ENCODE measurements around the gene CASP5. TPM values are rescaled to one million over a fixed set of nuclear protein-coding genes. Genes with fewer than 3 reads are reported as not detected.
A peak's percentile ranks its signal among the peaks of the same experiment; 100 is the strongest.

Gene CASP5
- total and polyA plus RNA-seq, 8 donors: 0.13 to 3.3 (median 0.28) TPM; not detected in 2

GRCh38 chr11:104968856-104969776, 53.9 kb downstream of the CASP5 start:
- peaks cover 0 to 22% of the 10 kb centered on the region in 2 donors for H3K9me3 ChIP-seq
- DNase-seq: peak in 3 of 4 donors; percentile 34 to 57 (median 35)
- ATAC-seq: peak; percentile 67
- intact Hi-C loops (cut with DNase I): no loop called here
- no peaks in the 10 kb centered on the region for H3K27me3 ChIP-seq
- H3K4me3 ChIP-seq: peak overlapping the region; percentile 36 to 53
- peaks cover 13 to 35% of the 10 kb centered on the region in 2 donors for H3K4me1 ChIP-seq
- H3K36me3 ChIP-seq: peaks cover 0 to 7% of the 10 kb centered on the region in 2 donors
- H3K27ac ChIP-seq: peak overlapping the region; percentile 93 to 95
- TF ChIP-seq CTCF (IDR thresholded peaks at IDR 0.05): no peak

- intact Hi-C loops (cut with DNase I): no loop called here
- TF ChIP-seq CTCF (IDR thresholded peaks at IDR 0.05): no peak
- Histone ChIP-seq H3K4me1 (peaks cover 13 to 42% of the 10 kb centered on the region in 2 donors), H3K27me3 (no peaks in the 10 kb centered on the region), H3K36me3 (peaks cover 0 to 14% of the 10 kb centered on the region in 2 donors), H3K27ac (peak within 1 kb of the TSS; percentile 93 to 95), H3K9me3 (peaks cover 0 to 20% of the 10 kb centered on the region in 2 donors), H3K4me3 (peak within 1 kb of the TSS; percentile 36 to 53)
- DNase-seq (peak in 2 of 4 donors; percentile 70 to 80), ATAC-seq (peak; percentile 85)
Measured at GRCh38 chr11:104968355-104968855, 54.6 kb downstream of the CASP5 start, which contains the start of gene CASP4. CASP4 (minus strand) TSS chr11:104968574; CDS start chr11:104968525, 49 bp downstream.

- Histone ChIP-seq H3K27ac (peak overlapping the region; percentile 93 to 95), H3K9me3 (peaks cover 0 to 13% of the 10 kb centered on the region in 2 donors), H3K4me1 (peaks cover 13 to 48% of the 10 kb centered on the region in 2 donors), H3K27me3 (no peaks in the 10 kb centered on the region), H3K36me3 (peaks cover 0 to 14% of the 10 kb centered on the region in 2 donors), H3K4me3 (peak overlapping the region; percentile 36 to 53)
- TF ChIP-seq CTCF (IDR thresholded peaks at IDR 0.05): no peak
- intact Hi-C loops (cut with DNase I): no loop called here
- ATAC-seq: peak; percentile 53
- DNase-seq: no peak
Measured at GRCh38 chr11:104967534-104968354, 55.2 kb downstream of the CASP5 start.

- DNase-seq (no peak), ATAC-seq (peak; percentile 5)
- TF ChIP-seq CTCF (IDR thresholded peaks at IDR 0.05): no peak
- Histone ChIP-seq H3K27ac (peak overlapping the region in 1 of 2 donors; percentile 93), H3K4me1 (peaks cover 13 to 60% of the 10 kb centered on the region in 2 donors), H3K4me3 (peak overlapping the region in 1 of 2 donors; percentile 53), H3K27me3 (no peaks in the 10 kb centered on the region), H3K36me3 (peaks cover 0 to 31% of the 10 kb centered on the region in 2 donors), H3K9me3 (peaks cover 0 to 7% of the 10 kb centered on the region in 2 donors)
- intact Hi-C loops (cut with DNase I): no loop called here
Measured at GRCh38 chr11:104965735-104966134, 57.2 kb downstream of the CASP5 start.

Measured in left lung (tissue), 10 donors.